GM18498 (cell line): Measurements from ENCODE around the gene AOPEP.
"Not testable (repeated sequence)": the region's sequence is repeated elsewhere in the genome, so short reads cannot be mapped to it uniquely, and the experiment has no call there.

Experiments used
- ATAC-seq: cut with Tn5 transposase; IDR thresholded peaks from one replicate; pipeline ENCODE4 v1.9.1; 2021; ENCODE audit warnings: mild to moderate bottlenecking, moderate library complexity; ENCODE audit not compliant: unreplicated experiment

AOPEP gene

DNA sequence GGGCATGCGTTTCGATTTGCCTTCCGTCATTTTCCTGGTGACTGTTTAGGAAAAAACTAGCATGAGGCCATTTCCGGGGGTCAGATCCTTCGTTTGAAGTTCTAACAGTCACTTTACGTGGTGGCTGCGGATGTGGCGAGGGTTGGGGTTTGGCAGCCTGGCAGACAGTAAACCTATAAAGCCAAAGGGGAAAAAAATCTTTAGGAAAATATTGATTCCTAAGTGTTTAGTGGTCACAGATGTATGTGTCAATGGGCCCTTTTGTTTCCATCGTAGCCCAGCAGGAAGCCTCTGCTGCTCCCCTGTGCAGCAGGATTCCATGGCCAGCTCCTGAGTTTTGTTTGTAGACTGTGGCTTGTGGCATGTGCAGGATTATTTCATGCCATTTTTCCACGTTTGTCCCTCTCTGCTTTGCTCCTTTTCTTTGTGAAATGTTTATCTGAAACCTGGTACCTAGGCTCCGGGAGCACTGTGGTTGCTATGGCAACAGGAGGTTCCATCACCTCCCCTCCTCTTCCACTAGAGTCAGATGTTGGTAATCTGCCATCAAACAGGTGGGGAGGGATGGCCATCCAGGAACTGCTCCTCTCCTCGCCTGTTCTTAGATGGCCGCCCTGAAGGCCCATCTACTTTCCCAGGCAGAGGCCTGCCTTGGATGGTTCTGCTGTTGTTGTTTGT lies 202.3 kb downstream of the AOPEP start:
- no peak for ATAC-seq

DNA sequence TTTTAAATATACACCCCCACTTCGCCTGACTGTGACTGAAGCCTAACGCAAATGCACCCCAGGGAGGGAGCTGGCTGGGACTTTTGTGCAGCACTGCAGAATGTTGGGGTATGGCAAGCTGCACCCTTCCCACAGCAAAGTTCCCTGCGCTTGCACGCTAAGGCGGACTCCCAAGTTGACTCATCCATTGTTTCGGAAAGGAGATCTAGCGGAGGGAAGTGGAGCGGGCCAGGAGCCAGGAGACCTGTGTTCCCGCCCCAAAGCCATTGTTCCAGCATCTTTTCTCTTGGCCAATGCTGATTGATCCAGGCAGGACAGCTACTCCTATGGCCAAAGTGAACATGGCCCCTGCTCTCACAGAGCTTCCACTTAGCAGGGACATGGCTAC lies 202.9 kb downstream of the AOPEP start:
- ATAC-seq, result no peak

DNA sequence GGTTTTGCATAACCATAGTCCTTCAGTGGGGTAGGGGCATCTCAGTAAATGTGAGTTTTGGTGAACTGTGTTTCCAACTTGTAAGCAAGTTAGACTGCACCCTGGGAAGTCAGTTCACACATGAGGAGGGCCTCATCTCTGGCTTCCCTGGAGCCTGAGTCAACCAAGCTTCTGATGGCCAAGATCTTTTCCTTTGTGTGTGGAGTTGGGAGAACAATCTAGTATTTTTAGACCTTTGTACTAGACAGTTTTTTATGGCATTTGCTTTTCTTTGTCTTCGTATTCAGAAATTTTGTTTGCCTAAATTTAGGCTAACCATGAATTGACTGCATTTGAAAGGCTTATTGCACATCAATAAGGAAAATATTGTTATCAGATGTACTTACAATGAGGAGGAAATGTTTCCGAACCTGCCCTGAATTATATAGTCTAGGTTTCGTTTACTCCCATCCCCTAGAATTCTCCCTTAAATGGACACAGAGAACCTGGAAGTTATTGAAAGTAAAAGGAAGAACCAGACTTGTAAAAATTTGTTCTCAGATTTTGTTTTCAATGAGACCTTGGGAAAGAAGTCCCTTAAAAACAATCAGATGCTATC lies 204.6 kb downstream of the AOPEP start:
- ATAC-seq, result no peak

DNA sequence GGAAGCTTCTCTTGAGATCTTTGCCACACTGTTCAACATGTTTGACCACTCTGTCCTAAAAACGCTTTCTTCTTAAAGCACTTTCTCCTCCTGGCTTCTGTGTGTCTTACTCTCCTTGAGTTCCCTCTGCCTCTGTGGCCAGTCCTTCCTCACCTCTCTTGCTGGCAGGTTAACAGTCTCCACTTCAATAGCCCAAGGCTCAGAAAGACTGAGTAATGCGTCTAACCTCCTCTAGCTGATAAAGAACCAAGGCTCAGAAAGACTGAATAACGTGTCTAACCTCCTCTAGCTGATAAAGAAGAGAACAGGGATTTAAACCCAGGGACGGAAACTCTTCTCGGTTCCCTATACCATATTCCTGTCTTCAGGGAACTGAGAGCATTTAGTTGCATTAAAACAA lies 205.2 kb downstream of the AOPEP start:
- ATAC-seq, result no peak

DNA sequence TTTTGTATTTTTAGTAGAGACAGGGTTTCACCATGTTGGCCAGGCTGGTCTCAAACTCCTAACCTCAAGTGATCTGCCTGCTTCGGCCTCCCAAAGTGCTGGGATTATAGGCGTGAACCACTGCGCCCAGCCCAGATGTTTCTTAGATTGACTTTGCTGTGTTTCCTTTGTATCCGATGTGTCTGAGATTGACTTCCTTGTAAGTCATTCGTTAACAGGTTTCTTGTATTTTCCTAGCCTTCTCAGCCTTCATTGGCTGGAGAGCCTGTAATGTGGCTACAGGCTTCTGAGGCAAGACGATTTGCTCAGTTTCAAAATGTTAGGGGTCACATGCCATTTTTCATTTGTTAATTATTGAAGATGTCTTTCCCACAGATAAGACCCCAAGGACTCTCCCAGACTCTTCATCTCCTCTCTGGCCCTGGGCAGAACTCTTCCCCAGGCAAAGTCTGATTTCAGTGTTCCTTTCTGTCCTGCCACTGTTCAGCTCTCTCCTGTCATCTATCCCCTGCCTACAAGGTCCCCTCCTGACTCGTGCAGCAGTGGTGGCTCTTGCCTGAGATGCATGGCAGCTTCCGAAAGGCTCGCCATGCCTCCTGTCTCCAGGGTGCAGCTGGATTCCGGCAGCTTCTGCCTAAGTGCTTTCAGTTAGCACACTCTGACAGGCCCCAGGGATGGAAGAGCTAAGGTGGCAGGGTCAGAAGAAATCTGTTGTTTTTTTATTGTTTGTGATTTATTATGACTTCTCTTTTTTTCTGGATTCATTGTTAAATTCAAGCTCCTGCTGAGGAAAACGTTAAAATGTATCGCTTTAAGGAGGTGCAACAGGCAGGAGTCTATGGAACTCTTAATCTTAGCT lies 206.4 kb downstream of the AOPEP start:
- no peak for ATAC-seq

DNA sequence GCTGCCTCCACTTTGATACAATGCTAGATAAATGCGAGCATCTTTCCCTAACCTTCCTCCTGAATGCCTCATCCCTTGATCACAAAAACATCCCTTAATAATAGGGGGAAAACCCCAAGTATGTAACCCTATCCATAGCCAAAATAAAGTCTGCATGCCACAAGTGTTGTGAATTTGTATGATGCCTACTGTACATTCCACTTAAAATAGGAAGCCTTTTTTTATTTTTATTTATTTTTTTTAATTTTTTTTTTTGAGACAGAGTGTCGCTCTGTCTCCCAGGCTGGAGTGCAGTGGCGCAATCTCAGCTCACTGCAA lies 207.0 kb downstream of the AOPEP start:
- no peak for ATAC-seq

DNA sequence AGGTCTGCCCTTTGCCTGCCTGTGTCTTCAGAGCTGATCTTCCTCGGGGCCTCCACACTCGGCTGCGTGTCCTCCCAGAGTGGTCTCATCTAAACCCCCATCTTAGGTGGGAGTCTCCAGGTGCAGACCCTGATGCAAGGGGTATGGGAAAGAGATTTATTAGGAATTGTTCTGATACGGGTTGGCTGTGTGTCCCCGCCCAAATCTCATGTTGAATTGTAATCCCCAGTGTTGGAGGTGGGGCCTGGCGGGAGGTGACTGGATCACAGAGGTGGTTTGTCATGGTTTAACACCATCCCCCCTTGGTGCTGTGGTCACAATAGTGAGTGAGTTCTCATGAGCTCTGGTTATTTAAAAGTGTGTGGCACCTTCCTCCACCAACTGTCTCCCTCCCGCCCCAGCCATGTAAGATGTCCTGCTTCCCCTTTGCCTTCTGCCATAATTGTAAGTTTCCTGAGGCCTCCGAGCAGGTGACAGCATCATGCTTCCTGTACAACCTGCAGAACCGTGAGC lies 208.4 kb downstream of the AOPEP start:
- no peak for ATAC-seq

DNA sequence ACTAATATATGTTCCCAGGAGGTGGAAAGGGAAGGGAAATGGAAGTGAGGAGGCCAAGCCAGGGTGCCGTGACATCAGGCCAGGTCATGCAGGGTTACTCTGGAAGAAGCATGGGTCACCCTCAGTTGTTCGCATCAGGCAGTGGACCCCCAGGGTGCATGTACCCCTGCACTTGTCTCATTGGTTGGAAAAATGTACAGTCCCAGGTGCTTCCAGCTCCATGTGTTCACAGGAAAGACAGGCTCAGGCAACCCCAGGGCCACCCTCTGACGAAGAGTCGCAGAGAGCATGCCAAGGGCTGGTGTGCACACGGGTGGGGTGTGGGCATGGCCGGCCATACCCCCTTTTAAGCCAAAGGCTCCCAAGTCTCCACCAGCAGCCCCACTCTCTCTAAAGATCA lies 208.9 kb downstream of the AOPEP start:
- no peak for ATAC-seq

DNA sequence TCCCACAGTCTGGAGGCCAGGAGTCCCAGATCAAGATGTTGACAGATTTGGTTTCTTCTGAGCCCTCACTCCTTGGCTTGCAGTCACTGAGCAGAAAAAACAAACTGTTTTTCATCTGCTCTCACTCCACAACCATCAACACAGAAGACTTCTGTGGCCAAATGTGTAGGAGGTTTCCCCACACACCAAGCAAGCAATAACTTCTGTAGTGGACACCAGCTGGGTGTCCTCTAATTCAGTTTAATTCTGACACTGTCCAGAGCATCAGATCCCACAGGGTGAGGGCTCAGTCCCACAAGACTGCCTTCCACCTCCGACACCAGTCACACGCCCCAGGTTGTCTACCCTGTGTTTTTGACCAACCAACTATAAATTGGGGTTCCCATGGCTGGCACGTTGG lies 209.9 kb downstream of the AOPEP start:
- no peak for ATAC-seq

DNA sequence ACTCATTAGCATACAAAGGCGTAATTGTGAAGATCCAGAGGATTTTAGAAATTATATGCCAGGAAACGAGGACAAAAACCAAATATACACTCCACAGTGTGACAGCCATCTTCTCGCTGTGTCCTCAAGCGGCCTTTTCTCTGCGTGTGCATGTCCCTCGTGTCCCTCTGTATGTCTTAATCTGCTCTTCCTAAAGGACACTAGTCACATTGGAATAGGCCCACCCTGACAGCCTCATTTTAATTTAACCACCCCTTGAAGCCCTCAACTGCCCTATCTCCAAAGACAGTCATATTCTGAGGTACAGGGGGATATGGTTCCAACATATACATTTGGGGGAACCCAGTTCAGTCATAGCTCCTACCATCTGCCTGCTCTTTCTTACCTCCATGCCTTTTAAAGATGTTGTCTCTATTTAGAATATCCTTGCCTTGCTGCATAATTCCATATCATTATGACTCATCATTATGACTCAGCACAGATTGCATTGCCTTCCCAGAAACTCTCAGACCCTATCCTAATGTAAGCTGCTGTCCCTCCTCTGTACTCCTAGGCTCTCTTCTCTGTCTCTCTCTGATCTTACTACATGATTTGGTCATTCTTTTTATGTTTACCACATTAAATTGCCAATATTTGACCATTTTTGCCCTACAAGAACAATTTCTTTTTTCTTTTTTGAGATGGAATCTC lies 210.9 kb downstream of the AOPEP start:
- no peak for ATAC-seq

DNA sequence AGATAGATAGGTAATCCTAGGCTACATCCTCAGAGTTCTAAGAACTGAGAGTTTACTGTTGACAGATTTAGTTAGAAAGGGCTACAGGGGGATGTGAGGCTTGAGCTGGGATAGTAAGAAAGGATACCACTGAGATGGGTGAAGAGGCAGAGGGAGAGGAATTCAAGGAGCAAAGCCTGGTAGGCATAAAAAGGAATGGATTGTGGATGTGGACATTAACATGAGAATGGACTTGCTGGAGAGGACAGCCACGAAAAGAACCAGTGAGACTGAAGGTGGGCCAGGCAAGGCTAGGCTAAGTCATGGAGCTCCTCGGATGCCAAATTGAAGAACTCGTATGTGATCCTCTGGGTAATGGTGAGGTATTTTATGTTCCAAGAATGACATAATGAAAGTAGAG lies 211.9 kb downstream of the AOPEP start:
- ATAC-seq, result no peak

DNA sequence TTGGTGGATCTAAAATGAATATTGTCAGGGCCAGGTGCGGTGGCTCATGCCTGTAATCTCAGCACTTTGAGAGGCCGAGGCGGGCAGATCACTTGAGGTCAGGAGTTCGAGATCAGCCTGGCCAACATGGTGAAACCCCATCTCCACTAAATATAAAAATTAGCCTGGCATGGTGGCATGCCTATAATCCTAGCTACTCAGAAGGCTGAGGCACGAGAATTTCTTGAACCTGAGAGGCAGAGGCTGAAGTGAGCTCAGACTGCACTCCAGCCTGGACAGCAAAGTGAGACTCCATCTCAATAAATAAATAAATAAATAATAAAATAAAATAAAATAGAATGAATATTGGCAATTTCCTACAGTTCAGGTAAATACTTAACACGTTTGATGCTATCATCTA lies 213.8 kb downstream of the AOPEP start:
- ATAC-seq, result not testable (repeated sequence)

DNA sequence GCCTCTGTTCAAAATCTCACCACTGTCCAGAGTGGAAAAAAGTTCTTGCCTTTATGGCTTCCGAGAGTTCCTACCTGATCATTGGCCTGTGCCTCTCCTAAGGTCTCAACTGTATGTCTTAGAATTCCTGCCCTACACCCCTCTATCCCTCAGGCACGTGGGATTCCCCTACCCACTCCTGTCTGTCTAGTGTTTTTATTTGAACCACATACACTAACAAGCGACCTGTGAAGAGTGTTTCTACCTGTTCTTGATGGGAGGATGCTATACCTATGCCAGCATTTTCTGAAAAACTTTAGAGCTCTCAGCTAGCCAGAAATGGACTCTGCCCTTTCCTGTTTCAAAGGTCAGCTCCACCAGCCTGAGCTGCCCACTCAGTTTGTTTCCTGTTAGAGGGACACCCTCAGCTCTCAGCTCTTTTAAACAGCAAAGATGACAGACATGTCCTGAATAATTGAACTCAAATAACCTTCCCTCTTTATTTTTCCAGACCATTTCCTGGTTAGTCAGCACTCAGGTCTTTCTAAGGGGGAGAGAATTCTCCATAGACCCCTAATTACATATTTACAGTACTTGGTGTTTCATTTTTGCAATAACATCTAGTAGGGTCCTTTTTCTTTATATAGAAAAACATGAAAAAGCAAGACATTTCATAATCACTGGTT lies 214.8 kb downstream of the AOPEP start:
- no peak for ATAC-seq

DNA sequence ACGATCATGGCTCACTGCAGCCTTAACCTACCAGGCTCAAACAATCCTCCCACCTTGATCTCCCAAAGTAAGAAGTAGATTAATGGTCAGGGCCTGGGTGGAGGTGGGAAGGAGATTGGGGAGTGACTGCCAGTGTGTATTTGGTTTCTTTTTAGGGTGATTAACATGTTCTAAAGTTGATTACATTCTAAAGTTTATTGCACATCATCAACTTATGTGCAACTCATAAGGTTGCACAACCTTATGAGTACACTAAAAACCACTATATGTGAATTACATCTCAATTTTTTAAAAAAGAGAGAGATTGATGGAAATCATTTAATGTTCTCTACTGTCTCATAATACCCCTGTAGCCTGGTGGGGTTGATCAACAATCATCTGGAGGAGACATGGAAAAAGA lies 218.1 kb downstream of the AOPEP start:
- no peak for ATAC-seq

DNA sequence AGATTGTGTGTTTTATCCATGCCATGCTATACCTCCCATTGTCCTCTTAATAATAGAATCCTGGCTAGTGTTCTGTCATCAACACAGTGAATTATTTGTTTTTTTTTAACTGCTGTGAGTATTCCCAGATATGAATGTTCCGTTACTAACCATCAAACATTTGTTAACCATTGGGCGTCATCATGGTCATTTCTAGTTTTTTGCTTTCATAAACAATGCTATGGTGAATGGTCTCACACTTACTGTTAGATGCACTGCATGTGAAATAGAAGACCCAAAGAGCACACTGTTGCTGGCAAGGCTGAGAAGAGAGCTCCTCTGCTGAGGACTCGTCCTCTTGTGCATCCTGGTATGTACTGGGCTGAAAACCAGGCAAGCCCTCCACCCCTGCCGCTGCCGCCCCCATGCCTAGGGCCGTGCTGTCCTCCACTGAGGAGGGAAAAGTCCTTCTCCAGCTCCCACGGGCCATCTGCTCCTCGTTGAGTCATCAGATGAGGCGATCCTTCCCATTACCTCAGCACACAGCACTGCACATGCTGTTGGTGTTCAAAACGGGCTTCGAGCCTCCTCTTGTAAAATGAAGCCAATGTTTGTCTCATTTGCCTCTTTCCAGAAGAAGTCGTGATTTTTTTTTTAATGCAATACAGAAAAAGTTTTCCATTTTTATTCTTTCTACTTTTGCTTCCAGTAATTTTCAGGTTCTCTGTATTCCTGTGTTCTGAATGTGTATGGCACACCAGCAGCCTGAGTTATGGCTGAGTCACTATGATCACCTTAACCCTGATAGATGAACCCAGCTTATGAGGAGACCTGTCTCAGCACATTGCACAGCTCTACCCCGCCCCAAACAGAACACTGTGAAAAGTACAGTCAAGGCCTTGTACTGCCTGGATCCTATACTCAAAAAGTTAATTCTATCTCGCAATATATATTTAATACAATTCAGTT lies 219.0 kb downstream of the AOPEP start:
- ATAC-seq, result no peak

DNA sequence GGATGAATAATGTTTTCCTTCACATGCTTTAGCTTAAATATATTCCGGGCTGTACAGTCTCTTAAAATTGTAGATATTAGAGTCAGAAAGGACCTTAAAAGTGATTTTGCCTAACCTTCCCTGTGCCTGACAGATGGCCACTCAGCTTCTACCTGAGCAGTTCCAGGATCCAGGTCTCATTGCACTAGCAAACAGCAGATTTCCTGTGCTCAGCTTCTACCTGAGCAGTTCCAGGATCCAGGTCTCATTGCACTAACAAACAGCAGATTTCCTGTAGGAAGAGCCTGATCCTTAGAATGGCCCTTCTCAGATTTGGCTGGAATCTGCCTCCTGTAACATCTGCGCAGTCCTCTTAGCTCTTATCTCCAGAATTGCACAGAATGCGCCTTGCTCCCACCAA lies 219.8 kb downstream of the AOPEP start:
- no peak for ATAC-seq

DNA sequence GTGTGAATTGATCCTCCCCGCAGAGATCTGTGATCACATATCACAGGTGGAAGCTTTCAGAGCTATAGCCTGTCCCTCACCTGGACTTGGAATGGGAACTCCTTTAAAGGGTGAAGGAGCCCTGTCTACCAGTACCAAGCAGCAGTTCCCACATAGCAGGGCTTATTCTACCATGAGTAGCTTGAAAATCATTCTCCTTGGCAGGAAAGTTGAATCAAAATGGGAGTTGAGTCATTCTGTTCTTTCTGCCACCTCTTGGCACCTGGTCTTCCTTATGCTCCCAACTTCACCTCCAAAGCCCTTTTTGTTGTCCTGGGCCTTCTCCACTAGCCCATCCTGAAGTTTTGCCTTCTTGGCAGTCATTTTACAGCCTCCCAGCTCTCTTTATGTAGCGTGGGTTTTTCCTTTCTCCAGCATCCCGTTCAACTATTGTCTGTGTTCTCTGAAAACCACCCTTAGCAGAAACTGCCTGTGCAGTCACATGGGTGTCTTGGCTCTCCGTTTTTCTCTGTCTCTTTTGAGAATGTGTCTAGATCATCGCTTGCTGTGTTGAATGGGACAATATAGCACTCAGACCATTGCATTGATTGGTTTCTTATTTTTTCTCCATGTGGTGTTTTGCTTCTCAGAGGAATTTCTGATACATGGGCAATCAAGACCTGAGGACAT lies 222.2 kb downstream of the AOPEP start:
- ATAC-seq, result no peak

DNA sequence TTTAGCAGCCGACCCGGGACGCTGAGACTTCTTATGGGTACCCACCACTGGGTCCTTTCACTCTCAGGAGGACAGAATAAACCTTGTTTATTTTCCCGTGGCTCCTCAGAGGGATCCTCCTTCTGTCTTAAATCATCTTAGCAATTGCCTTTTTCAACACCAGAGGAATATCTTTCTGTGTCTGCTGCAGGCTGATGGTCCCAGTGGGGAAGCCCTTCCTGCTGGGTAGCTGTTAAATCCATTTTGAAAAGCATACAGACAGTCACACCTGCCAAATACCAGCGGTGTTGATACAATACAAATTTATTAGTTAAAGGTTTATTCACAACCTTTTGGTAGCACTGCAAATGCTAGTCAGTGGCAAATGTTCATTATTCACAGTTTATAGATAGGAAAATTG lies 222.9 kb downstream of the AOPEP start:
- no peak for ATAC-seq

DNA sequence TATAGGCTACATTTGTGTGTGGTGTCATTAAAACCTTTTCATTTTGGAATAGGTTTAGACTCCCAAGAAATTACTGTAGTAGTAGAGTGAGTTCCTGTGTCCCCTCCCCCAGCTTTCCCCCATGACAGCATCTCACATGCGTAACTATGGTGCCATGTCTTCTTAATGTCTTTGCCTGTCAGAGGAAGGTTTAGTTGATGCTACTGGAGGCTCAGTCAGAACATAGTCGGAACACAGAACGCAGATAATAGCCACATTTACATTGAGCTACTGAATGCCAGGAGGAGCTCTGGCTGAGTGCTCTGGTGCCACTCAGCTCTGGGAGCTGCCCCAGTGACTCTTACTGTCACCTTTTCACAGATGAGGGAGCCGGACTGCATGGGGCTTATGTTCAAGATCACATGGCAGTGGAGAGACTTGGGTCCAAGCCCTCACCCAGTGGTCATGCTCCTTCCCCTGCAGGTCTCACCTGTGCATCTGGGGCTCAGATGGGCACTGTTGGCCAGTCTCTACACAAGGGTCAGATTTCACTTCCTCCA lies 223.6 kb downstream of the AOPEP start:
- no peak for ATAC-seq
